G401 (cell line): ENCODE results near the gene AACS. TPM values are rescaled to one million over a fixed set of nuclear protein-coding genes. Genes with fewer than 3 reads are reported as not detected.

Experiments used
- DNase-seq: peaks from one replicate; pipeline ENCODE4 v3.0.0-alpha.2; 2015; ENCODE audit warnings: low spot score
- in situ Hi-C: cut with HindIII; loops from 2 replicates; pipeline ENCODE4 v1.10.0; 2016; ENCODE audit warnings: low sequenced_read_pairs, mixed read lengths
- total RNA-seq: library from RNA; depleted of rRNA; stranded (reverse); fragments of >200 nt; shearing (Covaris generic); gene quantifications from 2 replicates; pipeline ENCODE4 v1.2.3, GENCODE V29; 2014; rRNA removed

AACS gene
- total RNA-seq, 1 experiment from 2014 or later = 19.6 TPM

- in situ Hi-C loops = no loop called here
- no peak for DNase-seq
Measured at GRCh38 chr12:125191361-125192087, 126.3 kb downstream of the AACS start.

- no peak for DNase-seq
- in situ Hi-C loops = no loop called here
Measured at GRCh38 chr12:125192690-125193221, 127.5 kb downstream of the AACS start.

Other genes with a start within 250 kb of the AACS start
- 106 and 107 TPM in 2 replicates for gene SCARB1, start 201.6 kb upstream of the AACS start, total RNA-seq
- gene UBC, start 150.8 kb upstream of the AACS start, total RNA-seq = 869 and 1,083 TPM in 2 replicates
- 39.4 and 46.6 TPM in 2 replicates for gene DHX37, start 76.3 kb upstream of the AACS start, total RNA-seq
- gene BRI3BP, start 71.8 kb upstream of the AACS start, total RNA-seq = 8.4 and 11.8 TPM in 2 replicates
- gene TMEM132B, start 121.0 kb downstream of the AACS start, total RNA-seq = 3.0 and 6.1 TPM in 2 replicates